HAP-1 (cell line): ENCODE results near the gene METTL26.
A peak's percentile ranks its signal among the peaks of the same experiment; 100 is the strongest.

ENCODE experiments used
- DNase-seq, 2 experiments: peaks; one replicate each; pipeline ENCODE4 v3.0.0-alpha.2; 2016 to 2020; ENCODE audit warnings: low spot score in 2 of 2
- H3K27me3 ChIP-seq: fragments of 250-450 bp; sonication (Bioruptor Pico); 2 replicates; pipeline ENCODE4 v1.5.1; 2020; ENCODE audit warnings: low read depth, mild to moderate bottlenecking, moderate library complexity
- H3K36me3 ChIP-seq: fragments of 250-450 bp; sonication (Bioruptor Pico); replicated peaks from 2 replicates; pipeline ENCODE4 v1.5.1; 2020; ENCODE audit warnings: mild to moderate bottlenecking
- H3K4me1 ChIP-seq: fragments of 250-450 bp; sonication (Bioruptor Pico); 2 replicates; pipeline ENCODE4 v1.5.1; 2020; ENCODE audit warnings: mild to moderate bottlenecking
- H3K4me3 ChIP-seq: fragments of 250-450 bp; sonication (Bioruptor Pico); 2 replicates; pipeline ENCODE4 v1.5.1; 2020; ENCODE audit warnings: mild to moderate bottlenecking, moderate library complexity
- H3K9me3 ChIP-seq: fragments of 250-450 bp; sonication (Bioruptor Pico); 2 replicates; pipeline ENCODE4 v1.5.1; 2020; ENCODE audit warnings: mild to moderate bottlenecking, moderate library complexity
- in situ Hi-C: fragments of 300-500 bp; cut with MboI; formaldehyde crosslinking; loops from 3 replicates; pipeline ENCODE4 v1.14.3; 2020; ENCODE audit warnings: low sequenced_read_pairs, inconsistent platforms, mixed read lengths

METTL26 gene

GRCh38 chr16:678209-678857 lies 42.2 kb upstream of the METTL26 start:
- Histone ChIP-seq H3K36me3 (peaks cover 36% of the 10 kb centered on the region), H3K9me3 (no peaks in the 10 kb centered on the region), H3K27me3 (no peaks in the 10 kb centered on the region), H3K4me1 (peaks cover 26% of the 10 kb centered on the region), H3K4me3 (no peak overlapping the region)
- no peak for DNase-seq
- in situ Hi-C loops, result no loop called here

GRCh38 chr16:677316-678190 lies 41.4 kb upstream of the METTL26 start:
- H3K4me1 ChIP-seq, result peaks cover 19% of the 10 kb centered on the region
- in situ Hi-C loops, result no loop called here
- H3K4me3 ChIP-seq, result no peak overlapping the region
- no peaks in the 10 kb centered on the region for H3K9me3 ChIP-seq
- no peaks in the 10 kb centered on the region for H3K27me3 ChIP-seq
- H3K36me3 ChIP-seq, result peaks cover 36% of the 10 kb centered on the region
- no peak for DNase-seq

- Histone ChIP-seq H3K36me3 (peaks cover 36% of the 10 kb centered on the region), H3K4me3 (no peak overlapping the region), H3K27me3 (no peaks in the 10 kb centered on the region), H3K9me3 (no peaks in the 10 kb centered on the region), H3K4me1 (peaks cover 16% of the 10 kb centered on the region)
- in situ Hi-C loops, result no loop called here
- no peak for DNase-seq
Measured at GRCh38 chr16:676913-677312, 40.8 kb upstream of the METTL26 start.

DNA sequence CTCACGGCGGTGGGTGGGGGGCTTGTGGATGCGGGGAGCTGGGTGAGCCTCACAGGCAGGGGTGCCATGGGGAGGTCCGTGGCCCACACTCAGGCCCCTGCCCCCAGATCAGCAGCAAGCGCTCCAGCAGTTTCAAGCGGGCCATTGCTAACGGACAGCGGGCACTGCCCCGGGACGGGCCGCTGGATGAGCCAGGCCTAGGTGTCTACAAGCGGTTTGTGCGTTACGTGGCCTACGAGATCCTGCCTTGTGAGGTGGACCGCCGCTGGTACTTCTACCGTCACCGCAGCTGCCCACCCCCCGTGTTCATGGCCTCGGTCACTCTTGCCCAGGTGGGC lies 40.4 kb upstream of the METTL26 start:
- Histone ChIP-seq H3K4me1 (peaks cover 12% of the 10 kb centered on the region), H3K27me3 (no peaks in the 10 kb centered on the region), H3K9me3 (no peaks in the 10 kb centered on the region), H3K4me3 (no peak overlapping the region), H3K36me3 (peaks cover 33% of the 10 kb centered on the region)
- no peak for DNase-seq
- in situ Hi-C loops, result no loop called here

GRCh38 chr16:675884-676564 lies 39.9 kb upstream of the METTL26 start:
- no peaks in the 10 kb centered on the region for H3K9me3 ChIP-seq
- peaks cover 7% of the 10 kb centered on the region for H3K4me1 ChIP-seq
- no peaks in the 10 kb centered on the region for H3K27me3 ChIP-seq
- no peak overlapping the region for H3K4me3 ChIP-seq
- H3K36me3 ChIP-seq, result peaks cover 32% of the 10 kb centered on the region
- DNase-seq, result no peak
- in situ Hi-C loops, result no loop called here

- H3K27me3 ChIP-seq, result no peaks in the 10 kb centered on the region
- peaks cover 6% of the 10 kb centered on the region; the same call in 1 of the 2 replicates for H3K4me1 ChIP-seq
- H3K4me3 ChIP-seq, result no peak within 1 kb of the TSS
- DNase-seq, result peak in 1 of 2 experiments; percentile 54
- peaks cover 38% of the 10 kb centered on the region for H3K36me3 ChIP-seq
- in situ Hi-C loops, result no loop called here
- no peaks in the 10 kb centered on the region for H3K9me3 ChIP-seq
Measured at GRCh38 chr16:674968-675883, 39.1 kb upstream of the METTL26 start, which contains the start of gene RHBDL1. TSS of gene RHBDL1 (plus strand) at chr16:675671. CDS start at chr16:675791, 120 bp downstream.

- no peak for DNase-seq
- Histone ChIP-seq H3K36me3 (peaks cover 47% of the 10 kb centered on the region), H3K9me3 (no peaks in the 10 kb centered on the region), H3K4me3 (no peak overlapping the region), H3K27me3 (no peaks in the 10 kb centered on the region), H3K4me1 (peaks cover 4% of the 10 kb centered on the region; the same call in 1 of the 2 replicates)
- in situ Hi-C loops, result no loop called here
Measured at GRCh38 chr16:674214-674881, 38.2 kb upstream of the METTL26 start.

- Histone ChIP-seq H3K4me1 (peaks cover 4% of the 10 kb centered on the region), H3K36me3 (peaks cover 54% of the 10 kb centered on the region), H3K27me3 (no peaks in the 10 kb centered on the region), H3K9me3 (no peaks in the 10 kb centered on the region), H3K4me3 (no peak overlapping the region)
- in situ Hi-C loops, result no loop called here
- DNase-seq, result no peak
Measured at GRCh38 chr16:673399-673991, 37.4 kb upstream of the METTL26 start.

DNA sequence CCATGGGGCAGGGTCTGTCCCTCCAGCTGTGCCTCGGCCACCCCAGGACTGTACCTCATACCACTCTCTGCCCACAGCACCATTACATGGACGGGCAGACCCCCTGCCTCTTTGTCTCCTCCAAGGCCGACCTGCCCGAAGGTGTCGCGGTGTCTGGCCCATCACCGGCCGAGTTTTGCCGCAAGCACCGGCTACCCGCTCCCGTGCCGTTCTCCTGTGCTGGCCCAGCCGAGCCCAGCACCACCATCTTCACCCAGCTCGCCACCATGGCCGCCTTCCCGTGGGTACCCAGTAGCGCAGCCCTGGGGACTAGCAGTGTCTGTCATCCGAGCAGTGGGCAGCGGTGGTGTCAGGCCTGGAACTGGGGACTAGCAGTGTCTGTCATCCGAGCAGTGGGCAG lies 36.7 kb upstream of the METTL26 start:
- H3K9me3 ChIP-seq, result no peaks in the 10 kb centered on the region
- in situ Hi-C loops, result no loop called here
- no peak overlapping the region for H3K4me3 ChIP-seq
- no peak for DNase-seq
- H3K4me1 ChIP-seq, result peaks cover 4% of the 10 kb centered on the region
- H3K36me3 ChIP-seq, result peaks cover 54% of the 10 kb centered on the region
- H3K27me3 ChIP-seq, result no peaks in the 10 kb centered on the region

DNA sequence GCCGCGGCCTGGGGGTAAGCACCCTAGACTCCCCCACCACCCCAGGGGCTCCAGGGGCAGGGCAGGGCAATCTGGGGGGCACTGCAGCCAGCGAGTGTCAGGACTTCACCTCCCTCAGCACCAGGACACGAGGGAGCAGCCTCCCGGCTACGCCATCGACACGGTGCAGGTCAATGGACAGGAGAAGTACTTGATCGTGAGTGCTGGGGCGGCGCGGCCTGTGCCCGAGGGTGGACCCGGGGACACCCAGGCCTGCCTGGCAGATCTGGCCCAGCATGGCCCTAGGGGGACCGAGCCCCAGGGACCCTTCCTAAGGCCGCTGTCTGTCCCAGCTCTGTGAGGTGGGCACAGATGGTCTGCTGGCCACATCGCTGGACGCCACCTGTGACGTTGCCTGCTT lies 36.3 kb upstream of the METTL26 start:
- DNase-seq, result no peak
- Histone ChIP-seq H3K9me3 (no peaks in the 10 kb centered on the region), H3K36me3 (peaks cover 54% of the 10 kb centered on the region), H3K4me3 (no peak overlapping the region), H3K4me1 (peaks cover 7% of the 10 kb centered on the region), H3K27me3 (no peaks in the 10 kb centered on the region)
- in situ Hi-C loops, result no loop called here

DNA sequence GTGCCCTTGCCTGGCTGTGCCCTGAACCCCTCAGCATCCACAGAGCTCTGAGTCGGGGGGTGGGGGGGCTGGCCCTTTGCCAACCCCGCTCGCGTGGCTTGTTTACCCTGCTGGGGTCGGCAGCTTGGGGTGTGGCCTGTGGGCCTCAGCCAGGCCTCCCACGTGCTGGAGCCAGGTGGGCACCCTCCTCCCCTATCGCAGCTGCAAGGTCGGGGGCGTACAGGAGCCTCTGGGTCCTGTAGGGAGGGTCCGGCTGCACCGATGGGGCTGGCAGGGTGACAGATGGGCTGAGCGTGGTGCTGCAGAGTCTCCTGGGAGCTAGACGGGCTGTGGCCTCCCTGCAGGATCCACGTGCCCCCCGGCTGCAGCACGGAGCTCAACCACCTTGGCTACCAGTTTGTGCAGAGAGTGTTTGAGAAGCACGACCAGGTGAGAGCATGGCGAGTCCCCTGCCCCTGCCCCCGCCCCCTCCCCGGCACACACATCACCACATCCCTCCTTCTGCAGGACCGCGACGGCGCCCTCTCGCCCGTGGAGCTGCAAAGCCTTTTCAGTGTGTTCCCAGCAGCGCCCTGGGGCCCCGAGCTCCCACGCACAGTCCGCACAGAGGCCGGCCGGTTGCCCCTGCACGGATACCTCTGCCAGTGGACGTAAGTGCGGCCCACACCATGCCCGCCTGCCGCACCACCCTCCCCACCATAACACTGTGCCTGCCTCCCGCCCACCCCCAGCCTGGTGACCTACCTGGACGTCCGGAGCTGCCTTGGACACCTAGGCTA lies 35.4 kb upstream of the METTL26 start:
- Histone ChIP-seq H3K4me3 (no peak overlapping the region), H3K9me3 (no peaks in the 10 kb centered on the region), H3K4me1 (peaks cover 7% of the 10 kb centered on the region), H3K36me3 (peaks cover 54% of the 10 kb centered on the region), H3K27me3 (no peaks in the 10 kb centered on the region)
- in situ Hi-C loops, result no loop called here
- no peak for DNase-seq
